HEK293T (cell line): ENCODE measurements around the gene GLT8D2.

Experiments used
- CTCF ChIA-PET: fragments of 350-600 bp; formaldehyde crosslinking; extraction: SDS; loops from one replicate; lab custom pipeline; 2021; ENCODE audit warnings: antibody characterized with exemption, inconsistent platforms; lab: Yijun Ruan, JAX
- POLR2A ChIA-PET: fragments of 350-600 bp; formaldehyde crosslinking; extraction: SDS; loops from one replicate; lab custom pipeline; 2020; ENCODE audit warnings: antibody characterized with exemption, inconsistent platforms; lab: Yijun Ruan, JAX
- DNase-seq: peaks from one replicate; pipeline ENCODE4 v3.0.0; 2012; ENCODE audit warnings: mixed read lengths; ENCODE audit errors: extremely low spot score
- ARNT ChIP-seq: fragments of 450-650 bp; IDR thresholded peaks from 2 replicates; pipeline ENCODE4 v1.6.1; 2017; ENCODE audit warnings: mild to moderate bottlenecking
- BHLHE40 ChIP-seq: fragments of 450-650 bp; IDR thresholded peaks from 2 replicates; pipeline ENCODE4 v1.6.1; 2016; ENCODE audit warnings: mild to moderate bottlenecking, moderate library complexity, borderline replicate concordance
- CTBP1 ChIP-seq: fragments of 450-650 bp; IDR thresholded peaks from 2 replicates; pipeline ENCODE4 v1.6.1; 2016; ENCODE audit warnings: borderline replicate concordance
- ELF4 ChIP-seq: fragments of 450-650 bp; IDR thresholded peaks from 2 replicates; pipeline ENCODE4 v1.6.1; 2017; ENCODE audit warnings: antibody characterized with exemption
- FOXA1 ChIP-seq: fragments of 450-650 bp; IDR thresholded peaks from 2 replicates; pipeline ENCODE4 v1.6.1; 2016; ENCODE audit warnings: mild to moderate bottlenecking
- FOXK2 ChIP-seq: fragments of 450-650 bp; IDR thresholded peaks from 2 replicates; pipeline ENCODE4 v1.6.1; 2016; ENCODE audit warnings: mild to moderate bottlenecking
- FOXM1 ChIP-seq: fragments of 450-650 bp; IDR thresholded peaks from 2 replicates; pipeline ENCODE4 v1.6.1; 2017; ENCODE audit warnings: mild to moderate bottlenecking, borderline replicate concordance
- HDGF ChIP-seq: fragments of 450-650 bp; IDR thresholded peaks from 2 replicates; pipeline ENCODE4 v1.6.1; 2017; ENCODE audit warnings: antibody characterized with exemption, borderline replicate concordance
- L3MBTL2 ChIP-seq: fragments of 450-650 bp; conservative IDR thresholded peaks from 2 replicates; pipeline ENCODE4 v1.6.1; 2016; ENCODE audit warnings: mild to moderate bottlenecking
- LEF1 ChIP-seq: fragments of 450-650 bp; IDR thresholded peaks from 2 replicates; pipeline ENCODE4 v1.6.1; 2017; ENCODE audit warnings: mild to moderate bottlenecking, borderline replicate concordance
- NFRKB ChIP-seq: fragments of 450-650 bp; IDR thresholded peaks from 2 replicates; pipeline ENCODE4 v1.6.1; 2016; ENCODE audit warnings: mild to moderate bottlenecking, moderate library complexity
- SP1 ChIP-seq: fragments of 450-650 bp; IDR thresholded peaks from 2 replicates; pipeline ENCODE4 v1.6.1; 2017
- SUZ12 ChIP-seq: fragments of 450-650 bp; IDR thresholded peaks from 2 replicates; pipeline ENCODE4 v1.6.1; 2016; ENCODE audit warnings: mild to moderate bottlenecking
- TARDBP ChIP-seq: fragments of 450-650 bp; IDR thresholded peaks from 2 replicates; pipeline ENCODE4 v1.6.1; 2016
- ZNF384 ChIP-seq: fragments of 450-650 bp; IDR thresholded peaks from 2 replicates; pipeline ENCODE4 v1.6.1; 2016
- TF ChIP-seq, protein P1 (sequence below): fragments of 450-650 bp; IDR thresholded peaks from 2 replicates; pipeline ENCODE4 v1.6.1; 2016

GLT8D2 gene

DNA sequence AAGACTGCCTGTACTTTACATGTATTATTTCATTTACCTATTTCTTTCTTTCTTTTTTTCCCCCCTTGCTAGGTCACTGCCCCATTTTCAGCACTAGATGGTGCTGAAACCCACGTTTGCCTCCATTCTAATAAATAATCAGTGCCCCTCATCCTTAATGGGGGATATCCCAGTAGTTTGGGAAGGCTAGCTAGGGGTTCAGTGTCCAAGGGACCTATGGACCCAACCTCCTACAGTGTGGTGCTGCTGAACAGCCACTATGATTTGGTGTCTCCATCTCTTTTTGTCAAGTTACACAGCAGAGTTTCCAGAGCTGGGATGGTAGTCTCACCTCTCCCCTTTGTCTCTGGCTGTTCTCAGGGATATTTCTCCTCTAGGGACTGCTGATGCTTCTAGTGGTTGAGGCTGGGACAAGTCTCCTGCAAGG is 7.8 kb upstream of the GLT8D2 start:
- ChIA-PET CTCF (interaction anchor here (0.7 to 1.2 kb wide), 4 partner anchors 46 to 126 kb away, joined by 3 to 12 read pairs (median 3); no protein-coding TSS in a partner anchor), POLR2A (interaction anchor here (1.1 kb wide), 1 partner anchor 92 kb away, joined by 3 read pairs; the partner anchor contains the start of gene TDG)
- peak; percentile 33 for DNase-seq
- TF ChIP-seq CTBP1 = no peak
- TF ChIP-seq FOXA1 = no peak
- TF ChIP-seq HDGF = no peak
- TF ChIP-seq L3MBTL2 = no peak
- TF ChIP-seq ZNF384 = no peak
- no peak for TF ChIP-seq TARDBP

DNA sequence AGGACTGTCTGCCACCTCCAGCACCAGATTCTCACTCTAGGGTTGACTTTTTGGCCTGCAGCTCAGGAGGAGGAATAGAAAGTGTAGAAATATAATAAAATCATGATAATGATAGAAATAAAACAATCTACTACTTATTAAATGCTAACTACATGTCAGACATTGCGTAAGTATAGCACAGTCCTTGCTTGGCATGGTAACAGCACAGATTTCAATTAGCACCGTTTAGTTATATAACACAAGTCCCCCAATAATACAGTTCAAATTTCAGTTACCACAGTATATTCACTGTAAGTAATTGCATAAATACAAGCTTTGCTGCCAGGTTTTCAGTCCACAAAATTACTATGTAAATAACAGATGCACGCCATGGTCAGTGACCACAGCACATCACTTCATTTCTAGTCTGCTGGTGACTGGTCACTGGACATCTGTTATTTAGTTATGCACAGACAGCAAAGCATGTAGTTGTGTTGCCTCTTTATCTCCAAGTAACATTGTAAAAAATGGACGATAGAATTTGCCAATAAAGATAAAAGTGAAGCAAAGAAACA is 6.5 kb upstream of the GLT8D2 start:
- CTCF ChIA-PET = no interaction called here

DNA sequence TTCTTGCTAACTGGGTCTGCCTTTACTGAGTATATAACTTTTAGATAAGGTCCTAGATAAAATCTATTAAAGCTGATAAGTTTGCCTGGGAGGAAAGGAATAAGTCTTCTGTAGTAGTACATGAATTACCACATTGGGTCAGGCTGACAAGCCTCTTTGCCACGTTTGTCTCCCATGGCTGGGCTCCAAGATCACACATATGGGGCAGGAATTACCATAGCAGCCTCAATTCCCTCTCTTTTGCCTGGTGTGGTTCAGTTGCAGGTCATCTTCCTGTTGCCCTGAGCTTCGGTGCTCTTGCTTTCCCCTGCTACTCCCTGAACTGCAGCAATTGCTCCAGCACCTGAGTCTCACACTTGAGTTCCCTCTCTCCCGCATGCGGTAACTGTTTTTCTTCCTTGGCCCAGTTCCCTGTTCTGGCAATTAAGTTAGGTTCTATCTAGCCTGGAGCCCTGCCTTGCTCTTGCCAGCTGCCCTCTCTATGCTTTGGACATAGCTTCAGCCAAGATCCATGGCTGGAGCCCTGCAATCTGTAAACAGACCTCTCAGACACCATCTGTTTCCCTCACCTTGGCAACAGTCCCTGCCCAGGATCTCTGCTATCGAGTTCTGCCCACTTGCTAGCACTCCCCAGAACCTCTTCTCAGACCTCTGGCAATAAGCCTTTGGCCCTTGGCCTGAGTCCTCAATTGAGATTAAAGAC is 5.8 kb upstream of the GLT8D2 start:
- POLR2A ChIA-PET = interaction anchor here (1.2 kb wide), 1 partner anchor 9 kb away, joined by 3 read pairs; the partner anchor contains the start of gene HCFC2
- CTCF ChIA-PET = no interaction called here
- no peak for DNase-seq
- no peak for TF ChIP-seq FOXM1
- no peak for TF ChIP-seq ZNF384
- TF ChIP-seq ELF4 = no peak
- no peak for TF ChIP-seq LEF1
- TF ChIP-seq BHLHE40 = no peak
- no peak for TF ChIP-seq TARDBP

More for the DNA sequence above, 6.5 kb upstream of the GLT8D2 start:
- TF ChIP-seq, protein P1, sequence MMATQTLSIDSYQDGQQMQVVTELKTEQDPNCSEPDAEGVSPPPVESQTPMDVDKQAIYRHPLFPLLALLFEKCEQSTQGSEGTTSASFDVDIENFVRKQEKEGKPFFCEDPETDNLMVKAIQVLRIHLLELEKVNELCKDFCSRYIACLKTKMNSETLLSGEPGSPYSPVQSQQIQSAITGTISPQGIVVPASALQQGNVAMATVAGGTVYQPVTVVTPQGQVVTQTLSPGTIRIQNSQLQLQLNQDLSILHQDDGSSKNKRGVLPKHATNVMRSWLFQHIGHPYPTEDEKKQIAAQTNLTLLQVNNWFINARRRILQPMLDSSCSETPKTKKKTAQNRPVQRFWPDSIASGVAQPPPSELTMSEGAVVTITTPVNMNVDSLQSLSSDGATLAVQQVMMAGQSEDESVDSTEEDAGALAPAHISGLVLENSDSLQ = no peak
- no peak for TF ChIP-seq L3MBTL2
- TF ChIP-seq SP1 = no peak
- no peak for TF ChIP-seq NFRKB
- TF ChIP-seq FOXA1 = no peak
- TF ChIP-seq ELF4 = no peak
- no peak for TF ChIP-seq HDGF
- no peak for TF ChIP-seq LEF1
- TF ChIP-seq ZNF384 = no peak
- TF ChIP-seq ARNT = no peak
- no peak for TF ChIP-seq FOXK2
- TF ChIP-seq FOXM1 = no peak
- no peak for TF ChIP-seq SUZ12
- TF ChIP-seq TARDBP = no peak
- no peak for TF ChIP-seq CTBP1
- TF ChIP-seq BHLHE40 = no peak
- DNase-seq = no peak
- POLR2A ChIA-PET = no interaction called here

DNA sequence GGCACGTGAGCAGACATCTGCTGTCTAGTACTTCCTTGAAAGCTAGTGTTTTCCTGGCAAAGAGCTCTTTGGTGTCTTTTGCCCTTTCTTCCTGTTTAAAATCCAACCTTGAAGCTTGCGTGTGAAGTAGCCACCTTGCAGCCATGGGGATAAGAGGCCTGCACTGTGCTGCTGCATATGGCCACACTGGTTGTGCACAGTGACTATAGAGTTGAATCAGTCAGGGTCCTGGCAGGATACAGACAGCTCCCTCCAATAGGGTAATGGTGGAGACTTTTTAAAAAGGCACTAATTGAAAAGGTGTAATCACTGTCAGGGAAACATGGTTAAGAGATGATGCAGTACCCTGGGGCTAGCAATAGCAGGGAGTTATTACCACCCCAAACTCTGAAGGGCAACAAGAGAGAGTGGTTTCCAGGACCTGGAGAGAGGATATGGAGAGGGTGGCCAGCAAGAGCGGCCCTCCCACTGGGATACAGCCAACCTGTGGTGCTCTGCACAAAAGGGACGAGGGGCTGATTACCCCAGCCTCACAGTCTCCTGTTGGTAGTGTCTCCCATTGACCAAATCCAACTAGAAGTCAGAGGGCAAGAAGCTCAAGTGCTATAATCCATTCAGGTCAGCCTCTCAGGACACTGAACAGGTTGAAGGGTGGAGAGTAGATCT is 4.8 kb upstream of the GLT8D2 start:
- POLR2A ChIA-PET = interaction anchor here (1.2 kb wide), 1 partner anchor 10 kb away, joined by 3 read pairs; the partner anchor contains the start of gene HCFC2
- DNase-seq = no peak
- TF ChIP-seq NFRKB (no peak), ARNT (no peak), TARDBP (no peak), L3MBTL2 (no peak), FOXK2 (no peak), CTBP1 (no peak), ELF4 (no peak), SUZ12 (no peak), BHLHE40 (no peak), FOXA1 (no peak), ZNF384 (no peak), FOXM1 (no peak), SP1 (no peak), LEF1 (no peak), HDGF (no peak)
- TF ChIP-seq, protein P1 = no peak
- CTCF ChIA-PET = no interaction called here

DNA sequence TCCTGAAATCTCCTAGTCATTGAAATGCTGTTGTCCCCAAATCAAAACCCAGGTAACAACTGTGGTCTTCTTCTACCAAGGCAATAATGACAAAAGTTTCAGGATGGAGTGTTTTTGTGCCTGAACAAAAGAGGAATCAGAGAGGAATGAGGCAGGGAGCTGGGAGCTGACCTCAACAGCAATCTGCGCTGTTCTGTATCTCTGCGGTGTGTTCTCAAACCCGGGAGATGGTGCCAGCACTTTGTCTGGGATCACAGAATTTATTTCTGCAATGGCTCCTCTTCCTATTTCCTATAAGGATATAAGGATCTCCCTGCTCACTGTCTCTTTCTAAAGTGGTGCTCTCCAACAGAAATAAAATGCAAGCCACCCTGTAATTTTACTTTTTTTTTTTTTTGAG is 449 bp upstream of the GLT8D2 start:
- ChIA-PET POLR2A (interaction anchor here (1.0 to 2.1 kb wide), 5 partner anchors 13 to 121 kb away, joined by 4 to 12 read pairs (median 4); partner anchors contain the start of genes HCFC2, HSP90B1, NFYB and TDG), CTCF (interaction anchor here (0.7 kb wide), 1 partner anchor 208 kb away, joined by 3 read pairs; no protein-coding TSS in a partner anchor)
- TF ChIP-seq, protein P1 = no peak
- TF ChIP-seq LEF1 (no peak), CTBP1 (no peak), SP1 (no peak), L3MBTL2 (no peak), ZNF384 (no peak), BHLHE40 (no peak), SUZ12 (no peak), FOXA1 (no peak), NFRKB (no peak), FOXM1 (no peak), ARNT (no peak)
- DNase-seq = no peak
